ENCODE results near the gene PAIP1. TPM values are rescaled to one million over a fixed set of nuclear protein-coding genes. Genes with fewer than 3 reads are reported as not detected.
"Not testable (repeated sequence)": the region's sequence is repeated elsewhere in the genome, so short reads cannot be mapped to it uniquely, and the experiment has no call there.

PAIP1 gene
- total and polyA plus RNA-seq, 2 experiments from 2014 or later: 123 to 131 TPM

GRCh38 chr5:43584166-43584699 is 27.4 kb upstream of the PAIP1 start:
- Histone ChIP-seq H3K4me2 (no peak overlapping the region), H3K4me3 (no peak overlapping the region), H3K79me2 (no peaks in the 10 kb centered on the region), H4K20me1 (ENCODE audit: insufficient read depth, poor library complexity, severe bottlenecking) (no peaks in the 10 kb centered on the region), H3K9me3 (ENCODE audit: low read depth) (no peaks in the 10 kb centered on the region), H3K9me2 (replicated peaks; ENCODE audit: insufficient read depth) (no peaks in the 10 kb centered on the region), H3K27ac (no peak overlapping the region), H2AFZ (no peak overlapping the region), H3K27me3 (no peaks in the 10 kb centered on the region), H3K36me3 (replicated peaks; ENCODE audit: insufficient read depth, low read depth) (no peaks in the 10 kb centered on the region), H3K4me1 (ENCODE audit: insufficient read depth) (no peaks in the 10 kb centered on the region)
- no peak for TF ChIP-seq EZH2phosphoT487 (IDR thresholded peaks at IDR 0.05; ENCODE audit: low read depth, severe bottlenecking, unreplicated experiment)
- DNase-seq (ENCODE audit: low spot score): no peak
- 88% methylated on average over 1 of the region's 1 CpG for WGBS (ENCODE audit: low lambda C conversion rate, missing lambda C conversion rate)

- Histone ChIP-seq H3K4me2 (no peak overlapping the region), H3K27ac (no peak overlapping the region), H3K79me2 (no peaks in the 10 kb centered on the region), H4K20me1 (ENCODE audit: insufficient read depth, poor library complexity, severe bottlenecking) (no peaks in the 10 kb centered on the region), H3K36me3 (replicated peaks; ENCODE audit: insufficient read depth, low read depth) (no peaks in the 10 kb centered on the region), H3K4me3 (no peak overlapping the region), H2AFZ (no peak overlapping the region), H3K9me2 (replicated peaks; ENCODE audit: insufficient read depth) (no peaks in the 10 kb centered on the region), H3K4me1 (ENCODE audit: insufficient read depth) (no peaks in the 10 kb centered on the region), H3K9me3 (ENCODE audit: low read depth) (no peaks in the 10 kb centered on the region), H3K27me3 (no peaks in the 10 kb centered on the region)
- DNase-seq (ENCODE audit: low spot score): no peak
- no peak for TF ChIP-seq EZH2phosphoT487 (IDR thresholded peaks at IDR 0.05; ENCODE audit: low read depth, severe bottlenecking, unreplicated experiment)
- no peak for TF ChIP-seq CTCF (IDR thresholded peaks at IDR 0.05; ENCODE audit: poor library complexity)
- no peak for TF ChIP-seq EZH2 (IDR thresholded peaks at IDR 0.05; ENCODE audit: borderline replicate concordance)
These were observed 26.8 kb upstream of the PAIP1 start for GRCh38 chr5:43583724-43584123.

- Histone ChIP-seq H3K9me2 (replicated peaks; ENCODE audit: insufficient read depth) (no peaks in the 10 kb centered on the region), H3K4me1 (ENCODE audit: insufficient read depth) (no peaks in the 10 kb centered on the region), H3K36me3 (replicated peaks; ENCODE audit: insufficient read depth, low read depth) (no peaks in the 10 kb centered on the region), H3K4me3 (no peak overlapping the region), H3K4me2 (no peak overlapping the region), H3K9me3 (ENCODE audit: low read depth) (no peaks in the 10 kb centered on the region), H3K27ac (no peak overlapping the region), H3K27me3 (no peaks in the 10 kb centered on the region), H4K20me1 (ENCODE audit: insufficient read depth, poor library complexity, severe bottlenecking) (no peaks in the 10 kb centered on the region), H3K79me2 (no peaks in the 10 kb centered on the region), H2AFZ (no peak overlapping the region)
- 86% methylated on average over 4 of the region's 4 CpGs for WGBS (ENCODE audit: low lambda C conversion rate, missing lambda C conversion rate)
- DNase-seq (ENCODE audit: low spot score): no peak
- TF ChIP-seq EZH2phosphoT487 (IDR thresholded peaks at IDR 0.05; ENCODE audit: low read depth, severe bottlenecking, unreplicated experiment) (no peak), CTCF (IDR thresholded peaks at IDR 0.05; ENCODE audit: poor library complexity) (no peak), EZH2 (IDR thresholded peaks at IDR 0.05; ENCODE audit: borderline replicate concordance) (no peak)
These were observed 25.5 kb upstream of the PAIP1 start for GRCh38 chr5:43582082-43583005.

GRCh38 chr5:43581398-43581797 is 24.5 kb upstream of the PAIP1 start:
- H2AFZ ChIP-seq: no peak overlapping the region
- TF ChIP-seq CTCF (IDR thresholded peaks at IDR 0.05; ENCODE audit: poor library complexity): no peak
- TF ChIP-seq EZH2phosphoT487 (IDR thresholded peaks at IDR 0.05; ENCODE audit: low read depth, severe bottlenecking, unreplicated experiment): no peak
- TF ChIP-seq EZH2 (IDR thresholded peaks at IDR 0.05; ENCODE audit: borderline replicate concordance): no peak
- H3K9me3 ChIP-seq (ENCODE audit: low read depth): no peaks in the 10 kb centered on the region
- WGBS (ENCODE audit: low lambda C conversion rate, missing lambda C conversion rate): 85% methylated on average over 1 of the region's 1 CpG
- H3K4me3 ChIP-seq: no peak overlapping the region
- H3K27ac ChIP-seq: no peak overlapping the region
- H3K4me1 ChIP-seq (ENCODE audit: insufficient read depth): no peaks in the 10 kb centered on the region
- no peaks in the 10 kb centered on the region for H3K36me3 ChIP-seq (replicated peaks; ENCODE audit: insufficient read depth, low read depth)
- no peak for DNase-seq (ENCODE audit: low spot score)
- H3K9me2 ChIP-seq (replicated peaks; ENCODE audit: insufficient read depth): no peaks in the 10 kb centered on the region
- no peaks in the 10 kb centered on the region for H3K79me2 ChIP-seq
- no peaks in the 10 kb centered on the region for H3K27me3 ChIP-seq
- H3K4me2 ChIP-seq: no peak overlapping the region
- H4K20me1 ChIP-seq (ENCODE audit: insufficient read depth, poor library complexity, severe bottlenecking): no peaks in the 10 kb centered on the region

- not testable (repeated sequence) for DNase-seq (ENCODE audit: low spot score); H3K4me3 ChIP-seq; H3K79me2 ChIP-seq; H3K36me3 ChIP-seq (replicated peaks; ENCODE audit: insufficient read depth, low read depth); H4K20me1 ChIP-seq (ENCODE audit: insufficient read depth, poor library complexity, severe bottlenecking); H2AFZ ChIP-seq; H3K27ac ChIP-seq; H3K4me1 ChIP-seq (ENCODE audit: insufficient read depth); H3K27me3 ChIP-seq; H3K9me3 ChIP-seq (ENCODE audit: low read depth); H3K9me2 ChIP-seq (replicated peaks; ENCODE audit: insufficient read depth); H3K4me2 ChIP-seq
- WGBS (ENCODE audit: low lambda C conversion rate, missing lambda C conversion rate): 81% methylated on average over 10 of the region's 10 CpGs
These were observed 23.7 kb upstream of the PAIP1 start for GRCh38 chr5:43580402-43581210.
